SK-N-SH (cell line): ENCODE results near the gene FABP2. TPM values are rescaled to one million over a fixed set of nuclear protein-coding genes. Genes with fewer than 3 reads are reported as not detected.
A peak's percentile ranks its signal among the peaks of the same experiment; 100 is the strongest.
"Not testable (repeated sequence)": the region's sequence is repeated elsewhere in the genome, so short reads cannot be mapped to it uniquely, and the experiment has no call there.

Experiments
- CTCF ChIA-PET: fragments of 300-600, 350-600 bp; formaldehyde crosslinking; extraction: SDS; loops from one replicate; lab custom pipeline; 2021; lab: Yijun Ruan, JAX
- POLR2A ChIA-PET: fragments of 350-600 bp; sonication (Branson Sonifier 250); formaldehyde crosslinking; extraction: SDS; loops from one replicate; lab custom pipeline; 2020; ENCODE audit warnings: antibody characterized with exemption, inconsistent platforms; lab: Yijun Ruan, JAX
- DNase-seq: peaks from one replicate; pipeline ENCODE4 v3.0.0; 2012
- H2AFZ ChIP-seq: fragments of 200-600 bp; sonication (generic); 2 replicates; pipeline ENCODE4 v1.8.1; 2016; ENCODE audit warnings: antibody characterized with exemption, mild to moderate bottlenecking, low read depth
- H3F3A ChIP-seq: fragments of 200-600 bp; sonication (generic); replicated peaks from 2 replicates; pipeline ENCODE3; 2016; ENCODE audit warnings: antibody characterized with exemption, mild to moderate bottlenecking; ENCODE audit not compliant: insufficient read depth
- H3K27ac ChIP-seq, 2 experiments: fragments of 200-500 bp in 1 of 2; fragments of 200-600 bp in 1 of 2; sonication (Bioruptor generic) in 1 of 2; sonication (generic), shearing (Covaris generic) in 1 of 2; 2 replicates each; pipeline versions ENCODE4 v1.5.1 to v1.6.1; 2014 to 2016; ENCODE audit warnings: low read depth in 2 of 2, inconsistent platforms in 1 of 2, low read length in 1 of 2, mild to moderate bottlenecking in 1 of 2, mixed read lengths in 1 of 2
- H3K27me3 ChIP-seq: fragments of 200-600 bp; sonication (generic), shearing (Covaris generic); 2 replicates; pipeline ENCODE4 v1.6.1; 2016; ENCODE audit warnings: mixed run types; ENCODE audit not compliant: insufficient read depth
- H3K36me3 ChIP-seq, 2 experiments: fragments of 200-500 bp in 1 of 2; fragments of 200-600 bp in 1 of 2; sonication (Bioruptor generic) in 1 of 2; sonication (generic) in 1 of 2; replicated peaks in 1 of 2; 2 replicates each; pipeline versions ENCODE3 to v1.5.1; 2014 to 2016; ENCODE audit warnings: low read length in 1 of 2, mild to moderate bottlenecking in 1 of 2; ENCODE audit not compliant: insufficient read depth in 2 of 2, control insufficient read depth in 1 of 2
- H3K4me1 ChIP-seq, 2 experiments: fragments of 200-500 bp in 1 of 2; fragments of 200-600 bp in 1 of 2; sonication (Bioruptor generic) in 1 of 2; sonication (generic), shearing (Covaris generic) in 1 of 2; 2 replicates each; pipeline versions ENCODE4 v1.5.1 to v1.6.1; 2014 to 2016; ENCODE audit warnings: low read depth in 1 of 2, low read length in 1 of 2, mixed run types in 1 of 2; ENCODE audit not compliant: insufficient read depth in 2 of 2, control insufficient read depth in 1 of 2
- H3K4me2 ChIP-seq: fragments of 200-600 bp; sonication (generic), shearing (Covaris generic); 2 replicates; pipeline ENCODE4 v1.6.1; 2017; ENCODE audit warnings: mixed run types
- H3K4me3 ChIP-seq, 2 experiments: fragments of 200-500 bp in 1 of 2; fragments of 200-600 bp in 1 of 2; sonication (Bioruptor generic) in 1 of 2; sonication (generic), shearing (Covaris generic) in 1 of 2; 2 replicates each; pipeline versions ENCODE4 v1.5.1 to v1.8.1; 2014 to 2016; ENCODE audit warnings: low read depth in 2 of 2, inconsistent platforms in 1 of 2, low read length in 1 of 2, mild to moderate bottlenecking in 1 of 2, mixed read lengths in 1 of 2, moderate library complexity in 1 of 2
- H3K79me2 ChIP-seq: fragments of 200-600 bp; sonication (generic); 2 replicates; pipeline ENCODE4 v1.8.1; 2017; ENCODE audit warnings: mild to moderate bottlenecking; ENCODE audit not compliant: insufficient read depth
- H3K9ac ChIP-seq: fragments of 200-600 bp; sonication (generic); 2 replicates; pipeline ENCODE4 v1.6.1; 2017; ENCODE audit warnings: mixed run types
- H3K9me2 ChIP-seq: fragments of 200-600 bp; sonication (generic); 2 replicates; pipeline ENCODE4 v1.6.1; 2017; ENCODE audit warnings: mixed run types
- H3K9me3 ChIP-seq: fragments of 200-600 bp; sonication (generic); 2 replicates; pipeline ENCODE4 v1.6.1; 2017; ENCODE audit warnings: mixed run types, mild to moderate bottlenecking, moderate library complexity
- H4K20me1 ChIP-seq: fragments of 200-600 bp; sonication (generic); 2 replicates; pipeline ENCODE4 v1.6.1; 2017; ENCODE audit warnings: mild to moderate bottlenecking, mixed run types; ENCODE audit not compliant: insufficient read depth
- CHD2 ChIP-seq: fragments of 150-350 bp; IDR thresholded peaks from 2 replicates; pipeline ENCODE4 v1.6.1; 2018; ENCODE audit warnings: low read length; ENCODE audit not compliant: partially characterized antibody
- CTCF ChIP-seq: fragments of 200-600 bp; sonication (generic); IDR thresholded peaks from 2 replicates; pipeline ENCODE4 v1.6.1; 2017; ENCODE audit warnings: antibody characterized with exemption, mild to moderate bottlenecking, moderate library complexity
- ELF1 ChIP-seq: IDR thresholded peaks from 2 replicates; pipeline ENCODE4 v1.4.0; 2012
- FOSL2 ChIP-seq: IDR thresholded peaks from 2 replicates; pipeline ENCODE4 v1.4.0; 2012; ENCODE audit warnings: low read depth, mild to moderate bottlenecking, moderate library complexity, borderline replicate concordance
- FOXM1 ChIP-seq: IDR thresholded peaks from 2 replicates; pipeline ENCODE4 v1.4.0; 2012; ENCODE audit warnings: low read depth, mild to moderate bottlenecking
- GATA2 ChIP-seq: sonication (generic); formaldehyde crosslinking; IDR thresholded peaks from 2 replicates; pipeline ENCODE4 v1.5.0; 2020; ENCODE audit warnings: mild to moderate bottlenecking, missing genetic modification reagents
- MEF2A ChIP-seq: IDR thresholded peaks from 2 replicates; pipeline ENCODE4 v1.4.0; 2012; ENCODE audit warnings: low read depth, borderline replicate concordance
- MXI1 ChIP-seq: IDR thresholded peaks from 2 replicates; pipeline ENCODE4 v1.6.1; 2012; ENCODE audit warnings: mild to moderate bottlenecking, low read depth, low read length, improper control_type of control experiment
- NFIC ChIP-seq: IDR thresholded peaks from 2 replicates; pipeline ENCODE4 v1.4.0; 2012; ENCODE audit warnings: borderline replicate concordance
- NRF1 ChIP-seq: IDR thresholded peaks from 2 replicates; pipeline ENCODE4 v1.6.1; 2012; ENCODE audit warnings: low read depth, mild to moderate bottlenecking, low read length
- POLR2AphosphoS5 ChIP-seq: IDR thresholded peaks from 2 replicates; pipeline ENCODE4 v1.6.1; 2012; ENCODE audit warnings: low read depth, low read length
- RCOR1 ChIP-seq: fragments of 150-350 bp; IDR thresholded peaks from 2 replicates; pipeline ENCODE4 v1.6.1; 2017; ENCODE audit warnings: antibody characterized with exemption, low read length
- SIN3A ChIP-seq: IDR thresholded peaks from 2 replicates; pipeline ENCODE4 v1.6.1; 2012; ENCODE audit warnings: low read depth, mild to moderate bottlenecking, low read length, moderate library complexity, borderline replicate concordance
- SMC3 ChIP-seq: IDR thresholded peaks from 2 replicates; pipeline ENCODE4 v1.6.1; 2012; ENCODE audit warnings: low read depth, low read length, improper control_type of control experiment
- TCF12 ChIP-seq: IDR thresholded peaks from 2 replicates; pipeline ENCODE4 v1.4.0; 2012
- WGBS: methylation state at CpG from one replicate; pipeline ENCODE4 v1.1.6; 2017; ENCODE audit warnings: low lambda C conversion rate; 5-methylcytosine and 5-hydroxymethylcytosine counted together
- polyA plus RNA-seq, 3 experiments: library from polyadenylated mRNA; depleted of rRNA; stranded (reverse); fragments of >200 nt; gene quantifications; 2 replicates each; pipeline ENCODE4 v1.2.3, GENCODE V29; 2012
- TF ChIP-seq, protein P1 (sequence below): fragments of 150-350 bp; IDR thresholded peaks from 2 replicates; pipeline ENCODE4 v1.6.1; 2017; ENCODE audit warnings: antibody characterized with exemption, low read length, low read depth, borderline replicate concordance

The FABP2 gene
- polyA plus RNA-seq, 1 of the 3 experiments (the other 2 are of a cell fraction), result not detected

GRCh38 chr4:119284876-119285780 is 36.8 kb downstream of the FABP2 start:
- no peaks in the 10 kb centered on the region; a peak in 2 of 4 replicates for H3K4me1 ChIP-seq
- no peak for DNase-seq
- H3K4me3 ChIP-seq, result peak overlapping the region; percentile 19 to 31; a peak in 3 of 4 replicates
- peaks cover 3 to 6% of the 10 kb centered on the region in 2 experiments for H3K36me3 ChIP-seq
- ChIA-PET POLR2A (no interaction called here), CTCF (interaction anchor here (0.8 to 1.0 kb wide), 2 partner anchors 243 to 304 kb away, joined by 3 read pairs; no protein-coding TSS in a partner anchor)
- peak overlapping the region; percentile 59 for H3K4me2 ChIP-seq
- no peaks in the 10 kb centered on the region for H3K27me3 ChIP-seq
- peaks cover 4% of the 10 kb centered on the region for H3F3A ChIP-seq
- WGBS, result 32% methylated on average over 4 of the region's 4 CpGs
- H3K27ac ChIP-seq, result peak overlapping the region; percentile 13 to 58; a peak in 2 of 4 replicates
- no peaks in the 10 kb centered on the region for H4K20me1 ChIP-seq
- peak overlapping the region; percentile 42; the same call in 1 of the 2 replicates for H2AFZ ChIP-seq
- no peaks in the 10 kb centered on the region for H3K9me2 ChIP-seq
- TF ChIP-seq SIN3A (no peak), RCOR1 (no peak), FOXM1 (no peak), MEF2A (no peak), CTCF (peak; percentile 13; the same call in 1 of the 2 replicates)
- TF ChIP-seq, all 33 proteins: peak for 1
- Histone ChIP-seq H3K9ac (peak overlapping the region; percentile 4; the same call in 1 of the 2 replicates), H3K79me2 (no peaks in the 10 kb centered on the region), H3K9me3 (no peaks in the 10 kb centered on the region)

GRCh38 chr4:119281393-119281792 is 40.5 kb downstream of the FABP2 start:
- Histone ChIP-seq H3K4me2 (no peak overlapping the region), H3K9me2 (no peaks in the 10 kb centered on the region), H3K4me1 (no peaks in the 10 kb centered on the region; a peak in 2 of 4 replicates), H3K79me2 (no peaks in the 10 kb centered on the region), H4K20me1 (no peaks in the 10 kb centered on the region), H3K27ac (no peak overlapping the region), H2AFZ (no peak overlapping the region), H3K36me3 (no peaks in the 10 kb centered on the region), H3K4me3 (no peak overlapping the region), H3K27me3 (no peaks in the 10 kb centered on the region), H3K9ac (no peak overlapping the region), H3K9me3 (no peaks in the 10 kb centered on the region), H3F3A (peaks cover 4% of the 10 kb centered on the region)
- CTCF ChIA-PET, result interaction anchor here (1.5 kb wide), 1 partner anchor 240 kb away, joined by 5 read pairs; no protein-coding TSS in a partner anchor
- POLR2A ChIA-PET, result no interaction called here
- TF ChIP-seq MXI1 (no peak), SMC3 (no peak), CTCF (no peak), TCF12 (no peak), NRF1 (no peak), SIN3A (no peak), MEF2A (no peak), GATA2 (CRISPR knock-in tag) (no peak), ELF1 (no peak), POLR2AphosphoS5 (no peak), FOSL2 (no peak), CHD2 (no peak), NFIC (no peak), FOXM1 (no peak)
- TF ChIP-seq, protein P1, sequence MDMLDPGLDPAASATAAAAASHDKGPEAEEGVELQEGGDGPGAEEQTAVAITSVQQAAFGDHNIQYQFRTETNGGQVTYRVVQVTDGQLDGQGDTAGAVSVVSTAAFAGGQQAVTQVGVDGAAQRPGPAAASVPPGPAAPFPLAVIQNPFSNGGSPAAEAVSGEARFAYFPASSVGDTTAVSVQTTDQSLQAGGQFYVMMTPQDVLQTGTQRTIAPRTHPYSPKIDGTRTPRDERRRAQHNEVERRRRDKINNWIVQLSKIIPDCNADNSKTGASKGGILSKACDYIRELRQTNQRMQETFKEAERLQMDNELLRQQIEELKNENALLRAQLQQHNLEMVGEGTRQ, result no peak
- 95% methylated on average over 2 of the region's 2 CpGs for WGBS
- no peak for DNase-seq

- H3K79me2 ChIP-seq, H3K4me2 ChIP-seq, H3K9me2 ChIP-seq, H3K27me3 ChIP-seq, H3K36me3 ChIP-seq, H3K4me1 ChIP-seq, CTCF ChIA-PET, H3F3A ChIP-seq, H2AFZ ChIP-seq, POLR2A ChIA-PET, H3K4me3 ChIP-seq, H4K20me1 ChIP-seq, H3K9ac ChIP-seq, H3K27ac ChIP-seq, DNase-seq, H3K9me3 ChIP-seq: not testable (repeated sequence)
- 95% methylated on average over 12 of the region's 12 CpGs for WGBS
These were observed 42.0 kb downstream of the FABP2 start for GRCh38 chr4:119279945-119280344.
